Karpas-422 (cell line): ENCODE data around the gene CNTROB. TPM values are rescaled to one million over a fixed set of nuclear protein-coding genes. Genes with fewer than 3 reads are reported as not detected.

ENCODE experiments used
- DNase-seq: peaks from one replicate; pipeline ENCODE4 v3.0.0-alpha.2; 2015
- H2AFZ ChIP-seq: fragments of 200-600 bp; sonication (generic); 2 replicates; pipeline ENCODE4 v1.6.1; 2014; ENCODE audit warnings: antibody characterized with exemption, low read length, mixed read lengths
- H3K27ac ChIP-seq: fragments of 200-600 bp; sonication (generic); 2 replicates; pipeline ENCODE4 v1.5.1; 2014; ENCODE audit warnings: mild to moderate bottlenecking, low read length, moderate library complexity
- H3K27me3 ChIP-seq: fragments of 200-600 bp; sonication (generic); 2 replicates; pipeline ENCODE4 v1.6.1; 2014; ENCODE audit warnings: low read length, mixed read lengths
- H3K36me3 ChIP-seq: fragments of 200-600 bp; sonication (generic); 2 replicates; pipeline ENCODE4 v1.6.1; 2014; ENCODE audit warnings: low read length, mixed read lengths; ENCODE audit not compliant: insufficient read depth
- H3K4me1 ChIP-seq: fragments of 200-600 bp; sonication (generic); 2 replicates; pipeline ENCODE4 v1.6.1; 2014; ENCODE audit warnings: mild to moderate bottlenecking, low read length, mixed read lengths
- H3K4me2 ChIP-seq: fragments of 200-600 bp; sonication (generic); 2 replicates; pipeline ENCODE4 v1.6.1; 2014; ENCODE audit warnings: low read length, low read depth, mild to moderate bottlenecking; ENCODE audit not compliant: poor library complexity, severe bottlenecking
- H3K4me3 ChIP-seq: fragments of 200-600 bp; sonication (generic); 2 replicates; pipeline ENCODE4 v1.5.1; 2014; ENCODE audit warnings: mild to moderate bottlenecking, antibody characterized with exemption, low read length, mixed read lengths
- H3K79me2 ChIP-seq: fragments of 200-600 bp; sonication (generic); 2 replicates; pipeline ENCODE4 v1.6.1; 2014; ENCODE audit warnings: mild to moderate bottlenecking, low read length, mixed read lengths
- H3K9ac ChIP-seq: fragments of 200-600 bp; sonication (generic); 2 replicates; pipeline ENCODE4 v1.6.0; 2014; ENCODE audit warnings: low read length
- H3K9me2 ChIP-seq: fragments of 200-600 bp; sonication (generic), shearing (Covaris generic); replicated peaks from 2 replicates; pipeline ENCODE4 v1.6.0; 2014; ENCODE audit warnings: mild to moderate bottlenecking, low read length, moderate library complexity; ENCODE audit not compliant: insufficient read depth
- H3K9me3 ChIP-seq: fragments of 300-700, 200-600 bp; sonication (generic); 2 replicates; pipeline ENCODE4 v1.6.1; 2014; ENCODE audit warnings: low read length, mixed read lengths
- H4K20me1 ChIP-seq: fragments of 200-600 bp; sonication (generic); 2 replicates; pipeline ENCODE4 v1.6.1; 2014; ENCODE audit warnings: mild to moderate bottlenecking, antibody characterized with exemption, low read length, low read depth; ENCODE audit not compliant: insufficient read depth
- total RNA-seq: library from RNA; depleted of rRNA; stranded (reverse); fragments of >200 nt; shearing (Covaris generic); gene quantifications from 2 replicates; pipeline ENCODE4 v1.2.3, GENCODE V29; 2014; ENCODE audit warnings: low replicate concordance

CNTROB gene
- total RNA-seq, 1 experiment from 2014 or later, result 14.6 TPM

- Histone ChIP-seq H3K79me2 (no peaks in the 10 kb centered on the region), H3K27me3 (no peaks in the 10 kb centered on the region)
Observed at GRCh38 chr17:7988750-7989178, 56.8 kb downstream of the CNTROB start.

DNA sequence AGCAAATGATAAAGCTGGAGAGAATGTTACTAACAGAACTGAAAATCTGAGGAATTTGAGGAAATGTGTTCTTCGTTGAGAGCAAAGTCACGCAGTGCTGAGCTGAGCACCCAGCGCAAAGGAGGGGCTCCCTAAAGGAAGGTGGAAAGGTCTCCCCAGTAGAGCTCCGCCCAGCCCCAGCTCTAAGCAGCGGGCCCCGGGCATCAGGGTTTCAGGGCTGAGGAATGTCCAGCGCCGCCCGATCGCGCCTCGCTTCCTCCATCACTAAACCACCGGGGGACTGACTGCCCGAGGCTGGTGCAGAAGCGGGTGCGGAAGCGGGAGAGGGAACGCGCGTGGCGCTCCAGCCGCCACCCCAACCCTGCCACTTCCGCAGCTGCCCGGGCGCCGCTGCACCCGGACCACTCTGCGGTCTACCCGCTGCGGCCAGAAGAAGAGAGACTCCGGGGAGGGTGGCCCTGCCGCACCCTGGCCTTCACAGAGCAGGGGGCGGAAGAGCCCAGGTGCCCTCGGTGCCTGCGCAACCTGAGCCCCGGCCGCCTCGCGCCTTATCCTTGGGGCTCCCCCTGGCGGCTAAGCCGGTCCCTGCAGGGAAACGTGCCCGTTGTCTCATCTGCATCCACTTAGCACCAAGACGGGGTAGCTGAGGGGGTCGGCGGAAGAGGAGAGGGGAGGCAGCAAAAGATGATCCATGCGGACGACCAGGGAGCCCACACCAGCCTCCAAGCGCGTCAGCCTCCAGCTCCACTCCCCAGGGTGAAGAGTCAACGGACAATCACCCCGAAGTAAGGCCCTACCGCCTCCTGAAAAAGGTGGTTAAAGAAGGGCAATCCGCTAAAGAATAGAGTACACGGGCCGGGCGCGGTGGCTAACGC lies 58.0 kb downstream of the CNTROB start:
- no peaks in the 10 kb centered on the region for H4K20me1 ChIP-seq
- peaks cover 14% of the 10 kb centered on the region for H3K4me1 ChIP-seq
- peak overlapping the region; percentile 91 for H2AFZ ChIP-seq
- H3K27me3 ChIP-seq, result no peaks in the 10 kb centered on the region
- peak overlapping the region; percentile 81 for H3K4me2 ChIP-seq
- H3K4me3 ChIP-seq, result peak overlapping the region; percentile 73
- H3K9me3 ChIP-seq, result no peaks in the 10 kb centered on the region
- H3K9me2 ChIP-seq, result no peaks in the 10 kb centered on the region
- DNase-seq, result peak; percentile 96
- H3K27ac ChIP-seq, result peak overlapping the region; percentile 45
- H3K79me2 ChIP-seq, result no peaks in the 10 kb centered on the region
- no peaks in the 10 kb centered on the region for H3K36me3 ChIP-seq
- peak overlapping the region; percentile 77 for H3K9ac ChIP-seq

More at GRCh38 chr17:7988750-7989178, 56.8 kb downstream of the CNTROB start:
- Histone ChIP-seq H3K9ac (no peak overlapping the region), H3K27ac (peak overlapping the region; percentile 10; the same call in 1 of the 2 replicates), H3K9me2 (no peaks in the 10 kb centered on the region), H4K20me1 (no peaks in the 10 kb centered on the region), H3K4me1 (peaks cover 14% of the 10 kb centered on the region), H3K4me2 (no peak overlapping the region), H3K36me3 (no peaks in the 10 kb centered on the region), H2AFZ (peak overlapping the region; percentile 79; the same call in 1 of the 2 replicates), H3K9me3 (no peaks in the 10 kb centered on the region), H3K4me3 (no peak overlapping the region)
- peak; percentile 97 for DNase-seq

- Histone ChIP-seq H2AFZ (no peak overlapping the region), H3K9me2 (no peaks in the 10 kb centered on the region), H3K9me3 (no peaks in the 10 kb centered on the region), H3K4me2 (no peak overlapping the region), H3K4me1 (peaks cover 34% of the 10 kb centered on the region), H3K9ac (no peak overlapping the region), H3K79me2 (no peaks in the 10 kb centered on the region), H3K4me3 (no peak overlapping the region), H4K20me1 (no peaks in the 10 kb centered on the region), H3K27me3 (no peaks in the 10 kb centered on the region), H3K36me3 (no peaks in the 10 kb centered on the region), H3K27ac (no peak overlapping the region)
- DNase-seq, result no peak
Observed at GRCh38 chr17:7992516-7992915, 60.5 kb downstream of the CNTROB start.

- Histone ChIP-seq H3K9me3 (no peaks in the 10 kb centered on the region), H3K36me3 (no peaks in the 10 kb centered on the region), H3K27me3 (no peaks in the 10 kb centered on the region), H3K9me2 (no peaks in the 10 kb centered on the region), H3K9ac (no peak overlapping the region), H3K4me3 (no peak overlapping the region), H2AFZ (no peak overlapping the region), H3K79me2 (no peaks in the 10 kb centered on the region), H3K4me1 (peaks cover 34% of the 10 kb centered on the region), H4K20me1 (no peaks in the 10 kb centered on the region), H3K4me2 (no peak overlapping the region), H3K27ac (no peak overlapping the region)
- peak; percentile 65 for DNase-seq
Observed at GRCh38 chr17:7992924-7993323, 60.9 kb downstream of the CNTROB start.

GRCh38 chr17:7993972-7994589 lies 62.1 kb downstream of the CNTROB start:
- H3K4me1 ChIP-seq, result peaks cover 30% of the 10 kb centered on the region
- H3K27ac ChIP-seq, result no peak overlapping the region
- H3K4me2 ChIP-seq, result no peak overlapping the region
- H3K9me3 ChIP-seq, result no peaks in the 10 kb centered on the region
- no peaks in the 10 kb centered on the region for H3K9me2 ChIP-seq
- H3K36me3 ChIP-seq, result no peaks in the 10 kb centered on the region
- no peak overlapping the region for H3K9ac ChIP-seq
- no peak overlapping the region for H3K4me3 ChIP-seq
- H3K27me3 ChIP-seq, result no peaks in the 10 kb centered on the region
- H2AFZ ChIP-seq, result no peak overlapping the region
- no peaks in the 10 kb centered on the region for H3K79me2 ChIP-seq
- no peak for DNase-seq
- no peaks in the 10 kb centered on the region for H4K20me1 ChIP-seq

DNA sequence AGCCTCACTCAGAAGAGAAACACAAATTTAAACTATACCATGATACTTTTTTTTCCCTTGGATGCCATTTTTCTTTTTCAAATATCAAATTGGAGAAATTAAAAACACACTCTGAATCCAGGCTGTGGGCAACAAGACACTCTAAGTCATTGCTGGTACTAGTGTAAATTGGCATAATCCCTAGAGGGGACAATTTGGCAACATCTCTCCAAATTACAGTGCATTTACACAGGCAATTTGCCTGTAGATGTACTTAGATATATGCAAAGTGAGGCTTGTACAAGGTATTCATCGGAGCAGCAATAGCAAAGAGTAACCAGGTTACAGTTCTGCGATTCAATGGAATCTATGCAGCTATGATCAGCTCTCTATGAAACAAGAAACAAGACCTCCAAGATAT lies 63.7 kb downstream of the CNTROB start:
- Histone ChIP-seq H3K79me2 (no peaks in the 10 kb centered on the region), H3K4me3 (peak overlapping the region; percentile 35; the same call in 1 of the 2 replicates), H3K9me3 (no peaks in the 10 kb centered on the region), H3K27me3 (no peaks in the 10 kb centered on the region), H3K9me2 (no peaks in the 10 kb centered on the region), H4K20me1 (no peaks in the 10 kb centered on the region), H3K4me1 (peaks cover 19% of the 10 kb centered on the region), H3K27ac (no peak overlapping the region), H2AFZ (peak overlapping the region; percentile 71; the same call in 1 of the 2 replicates), H3K9ac (no peak overlapping the region), H3K4me2 (peak overlapping the region; percentile 51), H3K36me3 (no peaks in the 10 kb centered on the region)
- DNase-seq, result peak; percentile 53

GRCh38 chr17:7997186-7997585 lies 65.2 kb downstream of the CNTROB start:
- Histone ChIP-seq H3K36me3 (no peaks in the 10 kb centered on the region), H4K20me1 (no peaks in the 10 kb centered on the region), H3K4me3 (no peak overlapping the region), H3K4me2 (peak overlapping the region; percentile 41), H3K9ac (no peak overlapping the region), H3K27ac (no peak overlapping the region), H3K27me3 (no peaks in the 10 kb centered on the region), H3K9me3 (no peaks in the 10 kb centered on the region), H3K9me2 (no peaks in the 10 kb centered on the region), H3K4me1 (peaks cover 23% of the 10 kb centered on the region), H2AFZ (no peak overlapping the region), H3K79me2 (no peaks in the 10 kb centered on the region)
- DNase-seq, result peak; percentile 59
